DOHH2 (cell line): ENCODE measurements around the gene MBD6.

Source experiments
- H3F3A ChIP-seq: fragments of 200-600 bp; sonication (generic), shearing (Covaris generic); 2 replicates; pipeline ENCODE4 v1.6.0; 2016; ENCODE audit warnings: antibody characterized with exemption, mild to moderate bottlenecking; ENCODE audit not compliant: control insufficient read depth, insufficient read depth
- H3K27ac ChIP-seq: fragments of 200-600 bp; sonication (generic); 2 replicates; pipeline ENCODE4 v1.5.1; 2014; ENCODE audit warnings: low read depth, mild to moderate bottlenecking, low read length, moderate library complexity
- H3K27me3 ChIP-seq: fragments of 200-600 bp; sonication (generic); 2 replicates; pipeline ENCODE4 v1.6.1; 2014; ENCODE audit warnings: mild to moderate bottlenecking, low read length, mixed read lengths; ENCODE audit not compliant: control insufficient read depth
- H3K36me3 ChIP-seq: fragments of 200-600 bp; sonication (generic); 2 replicates; pipeline ENCODE4 v1.6.1; 2014; ENCODE audit warnings: mild to moderate bottlenecking, low read length, moderate library complexity, mixed read lengths; ENCODE audit not compliant: control insufficient read depth
- H3K4me1 ChIP-seq: fragments of 200-600 bp; sonication (generic); 2 replicates; pipeline ENCODE4 v1.6.1; 2014; ENCODE audit warnings: mild to moderate bottlenecking, low read length, mixed read lengths; ENCODE audit not compliant: control insufficient read depth
- H3K4me2 ChIP-seq: fragments of 200-600 bp; sonication (generic); 2 replicates; pipeline ENCODE4 v1.6.0; 2014; ENCODE audit warnings: mild to moderate bottlenecking, low read length, moderate library complexity
- H3K4me3 ChIP-seq: fragments of 200-600 bp; sonication (generic); 2 replicates; pipeline ENCODE4 v1.5.1; 2014; ENCODE audit warnings: mild to moderate bottlenecking, low read length, mixed read lengths
- H3K79me2 ChIP-seq: fragments of 200-600 bp; sonication (generic); 2 replicates; pipeline ENCODE4 v1.6.1; 2014; ENCODE audit warnings: mild to moderate bottlenecking, low read length, mixed read lengths; ENCODE audit not compliant: control insufficient read depth
- H3K9me2 ChIP-seq: fragments of 200-600 bp; sonication (generic); replicated peaks from 2 replicates; pipeline ENCODE4 v1.6.1; 2014; ENCODE audit warnings: mild to moderate bottlenecking, low read length, mixed read lengths; ENCODE audit not compliant: control insufficient read depth
- H3K9me3 ChIP-seq: fragments of 200-600 bp; sonication (generic); 2 replicates; pipeline ENCODE4 v1.6.1; 2014; ENCODE audit warnings: antibody characterized with exemption, low read length, mixed read lengths; ENCODE audit not compliant: control insufficient read depth, insufficient read depth
- H4K20me1 ChIP-seq: fragments of 200-600 bp; sonication (generic); 2 replicates; pipeline ENCODE4 v1.6.0; 2014; ENCODE audit warnings: low read depth, mild to moderate bottlenecking, antibody characterized with exemption, low read length, moderate library complexity; ENCODE audit not compliant: control insufficient read depth, insufficient read depth
- EZH2phosphoT487 ChIP-seq: fragments of 200-600 bp; sonication (generic); IDR thresholded peaks from 2 replicates; pipeline ENCODE4 v1.6.1; 2017; ENCODE audit warnings: borderline replicate concordance, mild to moderate bottlenecking, antibody characterized with exemption, low read length, moderate library complexity, mixed read lengths
- TF ChIP-seq, protein P1 (sequence below): fragments of 200-600 bp; sonication (generic); IDR thresholded peaks from one replicate; pipeline ENCODE4 v1.5.1; 2014; ENCODE audit warnings: antibody characterized with exemption, mild to moderate bottlenecking, low read depth, low read length; ENCODE audit not compliant: poor library complexity, severe bottlenecking

MBD6 gene

DNA sequence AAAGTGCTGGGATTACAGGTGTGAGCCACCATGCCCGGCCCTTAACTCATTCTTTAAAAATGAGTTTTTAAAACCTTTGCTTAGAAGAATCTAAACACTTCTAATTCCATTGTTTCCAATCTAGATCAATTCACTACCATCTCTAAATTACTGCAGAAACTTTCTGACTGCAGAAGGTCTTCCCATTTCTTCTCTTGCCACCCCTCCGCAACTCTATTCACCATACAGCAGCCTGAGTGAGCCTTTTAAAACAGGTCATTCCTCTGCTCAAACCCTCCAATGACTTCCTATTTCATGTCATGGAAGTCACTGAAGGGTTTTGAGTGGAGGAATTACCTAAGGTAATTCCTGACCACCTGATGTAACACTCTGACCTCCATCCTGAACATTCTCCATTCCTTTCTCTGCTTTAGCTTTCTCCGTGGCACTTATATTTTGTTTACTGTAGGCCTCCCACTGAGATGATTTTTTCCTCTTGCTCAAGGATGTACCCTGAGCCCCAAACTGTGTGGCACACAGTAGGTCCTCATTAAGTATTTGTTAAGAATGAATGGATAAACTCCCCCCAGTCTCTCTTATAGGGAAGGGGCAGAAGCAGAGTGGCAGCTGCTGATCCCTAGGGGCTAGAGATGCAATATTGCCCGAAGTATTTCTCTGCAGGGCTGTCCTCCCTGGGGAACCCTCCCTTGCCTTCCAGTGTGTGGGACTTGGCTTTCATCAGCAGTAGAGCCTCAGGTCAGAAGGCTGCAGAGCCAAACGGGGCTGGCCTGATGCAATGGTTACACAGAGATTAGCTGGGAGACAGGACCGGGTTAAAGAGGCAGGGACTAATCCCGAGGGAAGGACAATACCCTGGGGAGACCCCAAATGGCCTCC, 3.5 kb upstream of the MBD6 start:
- H3K79me2 ChIP-seq, result peaks cover 48% of the 10 kb centered on the region
- peaks cover 8% of the 10 kb centered on the region for H4K20me1 ChIP-seq
- H3K9me3 ChIP-seq, result no peaks in the 10 kb centered on the region
- H3K4me2 ChIP-seq, result peak overlapping the region; percentile 91
- peaks cover 47% of the 10 kb centered on the region for H3K4me1 ChIP-seq
- TF ChIP-seq EZH2phosphoT487, result no peak
- TF ChIP-seq, protein P1, sequence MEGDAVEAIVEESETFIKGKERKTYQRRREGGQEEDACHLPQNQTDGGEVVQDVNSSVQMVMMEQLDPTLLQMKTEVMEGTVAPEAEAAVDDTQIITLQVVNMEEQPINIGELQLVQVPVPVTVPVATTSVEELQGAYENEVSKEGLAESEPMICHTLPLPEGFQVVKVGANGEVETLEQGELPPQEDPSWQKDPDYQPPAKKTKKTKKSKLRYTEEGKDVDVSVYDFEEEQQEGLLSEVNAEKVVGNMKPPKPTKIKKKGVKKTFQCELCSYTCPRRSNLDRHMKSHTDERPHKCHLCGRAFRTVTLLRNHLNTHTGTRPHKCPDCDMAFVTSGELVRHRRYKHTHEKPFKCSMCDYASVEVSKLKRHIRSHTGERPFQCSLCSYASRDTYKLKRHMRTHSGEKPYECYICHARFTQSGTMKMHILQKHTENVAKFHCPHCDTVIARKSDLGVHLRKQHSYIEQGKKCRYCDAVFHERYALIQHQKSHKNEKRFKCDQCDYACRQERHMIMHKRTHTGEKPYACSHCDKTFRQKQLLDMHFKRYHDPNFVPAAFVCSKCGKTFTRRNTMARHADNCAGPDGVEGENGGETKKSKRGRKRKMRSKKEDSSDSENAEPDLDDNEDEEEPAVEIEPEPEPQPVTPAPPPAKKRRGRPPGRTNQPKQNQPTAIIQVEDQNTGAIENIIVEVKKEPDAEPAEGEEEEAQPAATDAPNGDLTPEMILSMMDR, result no peak
- H3K27me3 ChIP-seq, result no peaks in the 10 kb centered on the region
- H3K9me2 ChIP-seq, result no peaks in the 10 kb centered on the region
- H3F3A ChIP-seq, result peaks cover 41% of the 10 kb centered on the region
- peak overlapping the region; percentile 70 for H3K27ac ChIP-seq
- peak overlapping the region; percentile 95 for H3K4me3 ChIP-seq
- H3K36me3 ChIP-seq, result peaks cover 68% of the 10 kb centered on the region

DNA sequence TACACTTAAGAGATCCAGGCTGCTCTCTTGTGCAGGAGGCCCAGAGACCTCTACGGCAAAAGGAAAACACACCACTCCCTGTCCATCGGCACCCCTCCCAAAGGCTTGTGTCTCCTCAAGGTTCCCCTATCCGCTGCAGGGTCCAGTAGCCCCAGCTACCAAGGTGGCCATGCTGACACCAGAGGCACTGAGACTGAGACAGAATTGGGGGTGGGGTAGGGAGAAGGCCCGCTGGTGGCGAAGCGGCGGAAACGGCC, 2.9 kb upstream of the MBD6 start:
- Histone ChIP-seq H3K27ac (peak overlapping the region; percentile 70), H3F3A (peaks cover 37% of the 10 kb centered on the region), H3K36me3 (peaks cover 68% of the 10 kb centered on the region), H3K27me3 (no peaks in the 10 kb centered on the region), H3K9me3 (no peaks in the 10 kb centered on the region), H3K4me2 (peak overlapping the region; percentile 91), H3K79me2 (peaks cover 54% of the 10 kb centered on the region), H3K4me3 (peak overlapping the region; percentile 95), H3K9me2 (no peaks in the 10 kb centered on the region), H4K20me1 (peaks cover 8% of the 10 kb centered on the region), H3K4me1 (peaks cover 53% of the 10 kb centered on the region)
- no peak for TF ChIP-seq EZH2phosphoT487
- TF ChIP-seq, protein P1, result peak; percentile 13

DNA sequence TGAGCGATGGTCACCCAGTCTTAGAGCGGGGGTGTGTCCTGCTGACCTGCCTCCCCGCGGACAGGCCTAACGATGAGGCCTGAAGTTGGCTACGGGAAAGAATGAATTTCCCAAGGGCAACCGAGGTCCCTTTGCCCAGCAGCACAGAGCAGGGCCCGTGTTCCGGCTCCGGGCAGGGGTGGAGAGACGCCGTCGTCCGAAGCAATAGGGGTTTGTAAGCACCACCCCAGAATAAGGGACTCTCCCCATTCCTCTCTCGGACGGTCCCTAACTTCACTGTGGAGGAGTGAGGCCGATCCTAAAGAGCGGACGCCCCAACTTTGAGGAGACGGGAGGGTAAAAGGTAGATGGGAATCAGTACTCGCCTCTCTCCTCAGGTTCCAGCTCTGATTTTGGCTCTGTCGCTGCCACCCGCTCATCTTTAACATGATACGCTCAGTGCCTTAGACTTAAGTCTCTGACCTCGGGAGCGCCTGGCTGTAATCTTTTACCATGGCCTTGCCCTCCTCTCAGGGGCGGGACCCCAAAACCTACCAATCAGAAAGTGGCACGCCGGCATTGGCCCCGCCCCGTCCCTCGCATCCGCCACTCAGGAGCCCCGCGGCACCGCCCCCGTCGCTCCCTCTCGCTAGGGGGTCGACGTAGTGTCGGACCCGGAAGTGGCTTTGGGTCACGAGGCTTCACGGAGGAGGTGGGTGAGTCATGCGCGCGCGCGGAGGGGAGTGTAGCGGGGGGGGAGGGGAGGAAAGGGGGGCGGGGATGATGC, 2.4 kb upstream of the MBD6 start, which contains the start of gene DDIT3:
Gene DDIT3 (minus strand): TSS at position 462 of the 766 bp plus-strand sequence. CDS start 3,108 bp downstream, outside the sequence.
- Histone ChIP-seq H3K4me3 (peak within 1 kb of the TSS; percentile 95), H3K79me2 (peaks cover 59% of the 10 kb centered on the region), H4K20me1 (peaks cover 8% of the 10 kb centered on the region), H3K9me2 (no peaks in the 10 kb centered on the region), H3K9me3 (no peaks in the 10 kb centered on the region), H3K27me3 (no peaks in the 10 kb centered on the region), H3K36me3 (peaks cover 68% of the 10 kb centered on the region), H3K4me1 (peaks cover 56% of the 10 kb centered on the region), H3K27ac (peak within 1 kb of the TSS; percentile 97), H3F3A (peaks cover 33% of the 10 kb centered on the region), H3K4me2 (peak within 1 kb of the TSS; percentile 91)
- TF ChIP-seq, protein P1, result peak; percentile 0
- no peak for TF ChIP-seq EZH2phosphoT487
